ENCODE results near the gene MECP2.

MECP2 gene

GRCh38 chrX:154044091-154044490, 53.4 kb downstream of the MECP2 start:
- TF ChIP-seq, protein P1, sequence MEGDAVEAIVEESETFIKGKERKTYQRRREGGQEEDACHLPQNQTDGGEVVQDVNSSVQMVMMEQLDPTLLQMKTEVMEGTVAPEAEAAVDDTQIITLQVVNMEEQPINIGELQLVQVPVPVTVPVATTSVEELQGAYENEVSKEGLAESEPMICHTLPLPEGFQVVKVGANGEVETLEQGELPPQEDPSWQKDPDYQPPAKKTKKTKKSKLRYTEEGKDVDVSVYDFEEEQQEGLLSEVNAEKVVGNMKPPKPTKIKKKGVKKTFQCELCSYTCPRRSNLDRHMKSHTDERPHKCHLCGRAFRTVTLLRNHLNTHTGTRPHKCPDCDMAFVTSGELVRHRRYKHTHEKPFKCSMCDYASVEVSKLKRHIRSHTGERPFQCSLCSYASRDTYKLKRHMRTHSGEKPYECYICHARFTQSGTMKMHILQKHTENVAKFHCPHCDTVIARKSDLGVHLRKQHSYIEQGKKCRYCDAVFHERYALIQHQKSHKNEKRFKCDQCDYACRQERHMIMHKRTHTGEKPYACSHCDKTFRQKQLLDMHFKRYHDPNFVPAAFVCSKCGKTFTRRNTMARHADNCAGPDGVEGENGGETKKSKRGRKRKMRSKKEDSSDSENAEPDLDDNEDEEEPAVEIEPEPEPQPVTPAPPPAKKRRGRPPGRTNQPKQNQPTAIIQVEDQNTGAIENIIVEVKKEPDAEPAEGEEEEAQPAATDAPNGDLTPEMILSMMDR (conservative IDR thresholded peaks at IDR 0.05; ENCODE audit: low read depth, low read length), result no peak
- H3K36me3 ChIP-seq (ENCODE audit: insufficient read depth), result no peaks in the 10 kb centered on the region
- no peaks in the 10 kb centered on the region for H4K20me1 ChIP-seq (ENCODE audit: insufficient read depth)
- H3K27ac ChIP-seq, result no peak overlapping the region
- H3K4me1 ChIP-seq (ENCODE audit: low read depth, poor library complexity, severe bottlenecking), result peaks cover 8% of the 10 kb centered on the region
- H3K79me2 ChIP-seq (ENCODE audit: insufficient read depth, low read depth), result no peaks in the 10 kb centered on the region
- H3K4me2 ChIP-seq, result no peak overlapping the region
- H3K9ac ChIP-seq, result no peak overlapping the region
- H3K27me3 ChIP-seq (ENCODE audit: insufficient read depth, low read depth), result no peaks in the 10 kb centered on the region
- no peak overlapping the region for H3K4me3 ChIP-seq (IDR thresholded peaks at IDR 0.05; ENCODE audit: insufficient read depth, low read depth, low read length)
- H2AFZ ChIP-seq (ENCODE audit: low read depth), result no peak overlapping the region

- Histone ChIP-seq H2AFZ (ENCODE audit: low read depth) (no peak overlapping the region), H3K9ac (no peak overlapping the region), H3K79me2 (ENCODE audit: insufficient read depth, low read depth) (no peaks in the 10 kb centered on the region), H4K20me1 (ENCODE audit: insufficient read depth) (no peaks in the 10 kb centered on the region), H3K4me2 (no peak overlapping the region), H3K27ac (no peak overlapping the region), H3K4me1 (ENCODE audit: low read depth, poor library complexity, severe bottlenecking) (peaks cover 8% of the 10 kb centered on the region), H3K27me3 (ENCODE audit: insufficient read depth, low read depth) (no peaks in the 10 kb centered on the region), H3K36me3 (ENCODE audit: insufficient read depth) (no peaks in the 10 kb centered on the region), H3K4me3 (IDR thresholded peaks at IDR 0.05; ENCODE audit: insufficient read depth, low read depth, low read length) (no peak overlapping the region)
- TF ChIP-seq, protein P1 (conservative IDR thresholded peaks at IDR 0.05; ENCODE audit: low read depth, low read length), result no peak
Observed at GRCh38 chrX:154043003-154043763, 54.3 kb downstream of the MECP2 start.

DNA sequence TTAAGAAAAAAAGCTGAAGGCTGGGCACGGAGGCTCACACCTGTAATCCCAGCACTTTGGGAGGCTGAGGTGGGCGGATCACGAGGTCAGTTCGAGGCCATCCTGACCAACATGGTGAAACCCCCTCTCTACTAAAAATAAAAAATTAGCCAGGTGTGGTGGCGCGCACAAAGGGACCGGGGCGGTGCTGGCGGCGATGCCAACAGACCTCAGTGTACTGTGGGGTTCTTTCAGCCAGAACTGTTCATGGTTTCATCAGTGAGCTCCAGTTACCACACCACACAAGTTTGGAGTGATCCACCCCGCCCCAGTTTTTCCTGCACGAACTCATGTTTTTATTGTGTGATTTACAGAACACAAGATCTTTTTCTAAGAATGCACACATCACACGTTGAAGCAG, 56.7 kb downstream of the MECP2 start:
- Histone ChIP-seq H3K27ac (no peak overlapping the region), H2AFZ (ENCODE audit: low read depth) (no peak overlapping the region), H3K4me1 (ENCODE audit: low read depth, poor library complexity, severe bottlenecking) (peaks cover 8% of the 10 kb centered on the region), H3K36me3 (ENCODE audit: insufficient read depth) (no peaks in the 10 kb centered on the region), H4K20me1 (ENCODE audit: insufficient read depth) (no peaks in the 10 kb centered on the region), H3K9ac (no peak overlapping the region), H3K27me3 (ENCODE audit: insufficient read depth, low read depth) (no peaks in the 10 kb centered on the region), H3K4me3 (IDR thresholded peaks at IDR 0.05; ENCODE audit: insufficient read depth, low read depth, low read length) (no peak overlapping the region), H3K79me2 (ENCODE audit: insufficient read depth, low read depth) (no peaks in the 10 kb centered on the region), H3K4me2 (no peak overlapping the region)
- TF ChIP-seq, protein P1 (conservative IDR thresholded peaks at IDR 0.05; ENCODE audit: low read depth, low read length), result no peak

DNA sequence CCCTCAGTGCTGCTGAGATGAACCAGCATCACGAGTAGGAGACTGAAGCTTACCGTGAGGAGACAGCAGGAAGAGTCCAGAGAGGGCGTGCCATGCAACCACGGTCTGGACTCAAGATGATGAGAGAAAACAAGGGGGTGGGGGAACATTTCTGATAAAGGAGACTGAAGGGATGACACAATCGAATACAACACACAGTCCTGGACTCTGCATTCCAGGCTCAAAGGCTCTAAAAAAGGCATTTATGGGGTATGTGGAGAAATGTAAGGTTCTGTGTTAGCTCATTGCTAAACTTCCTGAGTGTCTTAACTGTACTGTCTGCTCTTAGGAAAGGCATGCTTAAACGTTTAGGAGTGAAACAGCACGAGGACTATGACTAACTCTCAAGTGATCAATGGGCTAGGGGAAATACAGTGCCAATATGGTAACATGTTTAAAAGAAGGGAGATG, 57.2 kb downstream of the MECP2 start:
- Histone ChIP-seq H3K79me2 (ENCODE audit: insufficient read depth, low read depth) (no peaks in the 10 kb centered on the region), H3K4me3 (IDR thresholded peaks at IDR 0.05; ENCODE audit: insufficient read depth, low read depth, low read length) (no peak overlapping the region), H3K36me3 (ENCODE audit: insufficient read depth) (no peaks in the 10 kb centered on the region), H2AFZ (ENCODE audit: low read depth) (no peak overlapping the region), H3K27me3 (ENCODE audit: insufficient read depth, low read depth) (no peaks in the 10 kb centered on the region), H3K9ac (no peak overlapping the region), H4K20me1 (ENCODE audit: insufficient read depth) (no peaks in the 10 kb centered on the region), H3K27ac (no peak overlapping the region), H3K4me2 (no peak overlapping the region), H3K4me1 (ENCODE audit: low read depth, poor library complexity, severe bottlenecking) (peaks cover 8% of the 10 kb centered on the region)
- TF ChIP-seq, protein P1 (conservative IDR thresholded peaks at IDR 0.05; ENCODE audit: low read depth, low read length), result no peak
